EH (cell line): ENCODE measurements around the gene NKD1.

Experiments
- DNase-seq: peaks from one replicate; pipeline ENCODE4 v3.0.0-alpha.2; 2015; ENCODE audit warnings: low read depth

NKD1 gene

DNA sequence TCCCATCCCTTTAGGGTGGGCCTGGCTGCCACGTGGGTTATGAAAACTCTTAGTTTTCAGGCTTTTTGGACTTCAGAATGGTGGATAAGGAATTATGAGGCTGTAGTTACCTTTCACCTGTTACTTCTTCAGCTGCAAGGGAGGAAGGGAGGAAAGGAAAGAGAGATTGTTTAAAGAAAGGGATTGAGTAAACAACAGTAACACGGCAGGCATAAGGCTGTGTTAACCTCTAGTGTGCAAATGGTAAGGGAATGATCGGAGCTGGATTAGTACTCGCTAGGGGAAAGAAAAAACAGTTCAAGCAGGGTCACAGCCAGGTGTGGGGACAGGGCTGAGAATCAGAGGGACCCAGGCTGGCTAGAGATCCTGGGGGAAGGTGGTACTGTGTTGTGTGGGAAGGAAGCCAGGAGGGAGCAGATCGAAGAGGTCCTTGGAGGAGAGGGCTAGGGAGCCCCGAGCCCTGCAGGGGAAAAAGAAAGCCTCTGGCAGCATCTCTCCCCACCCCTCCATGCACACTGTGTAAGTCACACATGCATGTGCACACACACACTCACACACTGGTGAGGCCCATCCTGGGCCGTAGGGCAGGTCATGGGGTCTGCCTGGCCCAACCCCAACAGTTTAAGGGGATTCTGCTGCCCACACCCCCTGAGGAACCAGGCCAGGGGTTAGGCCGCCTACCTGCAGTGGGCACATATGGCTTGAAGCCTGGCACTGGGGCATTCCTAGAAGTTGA lies 83.2 kb downstream of the NKD1 start:
- no peak for DNase-seq

DNA sequence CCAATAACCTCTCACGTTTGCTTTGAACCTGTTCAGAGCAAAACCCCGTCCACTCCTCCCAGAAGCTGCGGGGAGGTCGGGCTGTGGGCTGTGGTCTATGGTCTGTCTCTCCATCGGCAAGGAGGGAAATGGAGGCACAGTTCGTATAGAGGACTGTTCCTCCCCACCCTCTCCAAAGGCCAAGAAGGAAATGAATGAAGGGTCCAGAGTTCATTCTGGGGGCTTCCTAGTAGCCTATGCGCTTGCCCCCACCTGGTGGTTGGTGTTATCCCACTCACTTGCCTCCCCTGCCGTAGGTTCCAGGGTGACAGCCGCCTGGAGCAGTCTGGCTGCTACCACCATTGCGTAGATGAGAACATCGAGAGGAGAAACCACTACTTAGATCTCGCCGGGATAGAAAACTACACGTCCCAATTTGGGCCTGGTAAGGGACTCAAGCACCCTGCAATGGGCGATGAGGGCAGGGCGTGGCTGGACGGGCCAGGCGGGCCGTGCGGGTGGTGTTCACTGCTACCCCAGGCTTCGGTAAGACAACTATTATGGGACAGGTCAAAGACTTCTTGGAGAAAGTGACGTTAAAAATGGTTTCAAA lies 83.9 kb downstream of the NKD1 start:
- no peak for DNase-seq

DNA sequence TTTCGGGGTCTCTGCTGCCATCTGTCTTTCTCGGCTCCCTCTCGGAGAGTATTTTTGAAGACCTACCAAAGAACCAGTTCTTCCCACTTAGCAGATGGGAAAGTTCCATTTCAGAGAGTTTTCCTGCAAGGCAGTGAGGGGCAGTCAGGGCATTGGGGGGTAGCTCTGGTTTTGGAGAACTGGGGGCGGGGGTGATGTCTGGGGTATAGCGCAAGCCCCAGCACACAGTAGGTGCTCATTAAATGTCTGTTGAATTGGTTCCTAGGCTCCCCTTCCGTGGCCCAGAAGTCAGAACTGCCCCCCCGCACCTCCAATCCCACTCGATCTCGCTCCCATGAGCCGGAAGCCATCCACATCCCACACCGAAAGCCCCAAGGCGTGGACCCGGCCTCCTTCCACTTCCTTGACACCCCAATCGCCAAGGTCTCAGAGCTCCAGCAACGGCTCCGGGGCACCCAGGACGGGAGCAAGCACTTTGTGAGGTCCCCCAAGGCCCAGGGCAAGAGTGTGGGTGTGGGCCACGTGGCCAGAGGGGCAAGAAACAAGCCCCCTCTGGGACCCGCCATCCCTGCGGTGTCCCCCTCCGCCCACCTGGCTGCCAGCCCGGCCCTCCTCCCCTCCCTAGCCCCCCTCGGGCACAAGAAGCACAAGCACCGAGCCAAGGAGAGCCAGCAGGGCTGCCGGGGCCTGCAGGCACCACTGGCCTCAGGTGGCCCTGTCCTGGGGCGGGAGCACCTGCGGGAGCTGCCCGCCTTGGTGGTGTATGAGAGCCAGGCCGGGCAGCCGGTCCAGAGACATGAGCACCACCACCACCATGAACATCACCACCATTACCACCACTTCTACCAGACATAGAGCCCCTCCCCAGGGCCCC lies 85.0 kb downstream of the NKD1 start:
- DNase-seq, result no peak

DNA sequence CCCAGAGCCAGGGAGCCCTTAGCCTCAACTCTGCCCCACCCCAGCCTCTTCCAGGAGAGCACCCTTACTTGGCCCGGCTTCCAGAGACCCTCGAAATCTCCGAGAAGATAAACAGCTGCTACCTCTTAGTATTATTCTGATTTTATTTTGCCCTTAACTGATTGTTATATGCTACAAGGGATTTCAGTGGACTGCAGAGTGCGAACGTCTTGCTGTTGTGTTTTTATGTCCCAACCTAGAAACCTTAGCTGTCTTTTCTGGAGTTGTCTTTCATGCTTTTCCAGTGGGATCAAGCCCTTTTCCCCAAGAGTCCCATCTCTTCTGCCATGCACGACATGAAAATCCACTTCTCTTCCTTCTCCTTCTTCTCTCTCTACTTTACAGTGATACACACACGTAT lies 85.9 kb downstream of the NKD1 start:
- no peak for DNase-seq

DNA sequence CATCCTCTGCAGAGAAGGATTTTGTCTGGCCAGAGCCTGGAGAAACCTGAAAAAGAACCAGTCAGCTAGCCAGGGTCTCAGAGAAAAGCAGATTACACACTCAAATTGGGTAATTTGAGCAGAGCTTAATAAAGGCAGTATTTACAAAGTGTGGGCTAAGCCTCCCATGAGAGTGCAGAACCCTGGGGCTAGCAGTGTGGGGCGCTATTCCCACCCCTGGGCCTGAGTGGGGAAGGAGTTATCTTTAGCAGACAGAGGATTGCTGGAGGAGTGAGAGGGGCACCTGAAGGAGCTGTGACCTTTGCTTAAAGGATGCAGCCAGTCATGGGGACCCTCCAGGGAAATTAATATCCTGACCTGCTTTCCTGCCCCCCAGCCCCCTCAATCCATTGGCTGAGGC lies 86.8 kb downstream of the NKD1 start:
- DNase-seq, result no peak

DNA sequence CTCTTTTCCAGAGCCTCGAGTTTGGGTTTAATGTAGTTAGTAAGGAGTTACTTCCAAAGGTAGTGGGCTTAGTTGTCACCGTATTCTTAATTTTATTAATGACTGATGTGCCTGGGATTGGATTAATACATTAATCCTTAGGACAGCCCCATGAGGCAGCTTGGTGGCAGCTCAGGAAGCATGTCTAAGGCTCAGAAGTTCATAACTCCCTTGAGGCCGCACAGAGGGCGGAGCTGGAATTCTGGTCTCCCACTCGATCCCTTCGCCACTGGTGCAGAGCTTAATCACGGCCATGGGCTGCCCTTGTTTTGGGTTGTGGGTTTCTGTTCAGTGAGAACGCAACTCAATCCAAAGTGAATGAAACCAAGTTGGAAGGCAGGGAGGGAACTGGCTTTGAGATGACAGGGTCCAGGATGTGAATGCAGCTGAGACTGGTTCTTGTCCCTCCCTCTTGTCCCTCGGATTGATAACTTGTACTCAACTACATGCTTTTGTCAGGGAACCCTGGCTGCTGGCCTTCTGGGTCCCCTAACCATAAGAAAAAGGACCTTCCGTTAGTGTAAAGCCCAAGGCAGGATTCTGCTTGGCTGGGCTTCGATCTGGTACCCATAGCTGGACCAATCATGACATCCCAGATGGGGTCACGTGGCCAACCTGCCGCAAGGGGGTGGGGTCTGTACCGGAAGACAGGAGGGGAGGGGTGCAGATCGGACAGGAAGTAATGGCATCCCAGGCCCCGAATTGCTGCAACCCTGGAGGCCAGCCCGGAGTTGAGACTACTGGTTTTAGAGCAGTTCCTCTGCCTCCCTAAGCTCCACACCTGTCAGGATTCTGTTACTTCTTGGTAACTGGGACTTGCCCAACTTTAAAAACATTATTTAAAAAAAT lies 87.6 kb downstream of the NKD1 start:
- DNase-seq, result no peak

DNA sequence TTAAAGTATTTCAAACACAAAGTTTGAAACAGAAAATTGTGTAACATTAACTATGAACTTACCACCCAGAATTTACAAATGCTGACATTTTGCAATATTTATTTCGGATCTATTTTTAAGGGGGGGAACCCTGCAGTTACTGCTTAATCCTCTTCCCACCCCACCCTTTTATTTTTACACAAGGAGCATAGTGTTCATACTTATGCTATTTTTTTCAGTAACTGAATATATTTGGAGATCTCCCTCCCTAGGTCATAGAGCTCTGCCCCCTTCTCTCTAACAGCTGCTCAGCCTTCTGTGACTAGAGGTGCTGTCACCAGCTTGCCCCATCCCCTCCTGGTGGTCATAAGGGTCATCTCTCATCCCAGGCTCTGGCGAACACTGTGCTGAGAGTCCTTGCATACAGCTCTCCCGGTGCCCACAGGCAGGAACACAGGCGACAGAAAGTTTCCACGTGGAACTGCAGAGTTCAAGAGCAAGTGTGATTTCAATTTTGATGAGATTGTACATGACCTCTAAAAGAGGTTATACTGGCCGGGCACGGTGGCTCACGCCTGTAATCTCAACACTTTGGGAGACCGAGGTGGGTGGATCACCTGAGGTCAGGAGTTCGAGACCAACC lies 88.7 kb downstream of the NKD1 start:
- DNase-seq, result no peak

DNA sequence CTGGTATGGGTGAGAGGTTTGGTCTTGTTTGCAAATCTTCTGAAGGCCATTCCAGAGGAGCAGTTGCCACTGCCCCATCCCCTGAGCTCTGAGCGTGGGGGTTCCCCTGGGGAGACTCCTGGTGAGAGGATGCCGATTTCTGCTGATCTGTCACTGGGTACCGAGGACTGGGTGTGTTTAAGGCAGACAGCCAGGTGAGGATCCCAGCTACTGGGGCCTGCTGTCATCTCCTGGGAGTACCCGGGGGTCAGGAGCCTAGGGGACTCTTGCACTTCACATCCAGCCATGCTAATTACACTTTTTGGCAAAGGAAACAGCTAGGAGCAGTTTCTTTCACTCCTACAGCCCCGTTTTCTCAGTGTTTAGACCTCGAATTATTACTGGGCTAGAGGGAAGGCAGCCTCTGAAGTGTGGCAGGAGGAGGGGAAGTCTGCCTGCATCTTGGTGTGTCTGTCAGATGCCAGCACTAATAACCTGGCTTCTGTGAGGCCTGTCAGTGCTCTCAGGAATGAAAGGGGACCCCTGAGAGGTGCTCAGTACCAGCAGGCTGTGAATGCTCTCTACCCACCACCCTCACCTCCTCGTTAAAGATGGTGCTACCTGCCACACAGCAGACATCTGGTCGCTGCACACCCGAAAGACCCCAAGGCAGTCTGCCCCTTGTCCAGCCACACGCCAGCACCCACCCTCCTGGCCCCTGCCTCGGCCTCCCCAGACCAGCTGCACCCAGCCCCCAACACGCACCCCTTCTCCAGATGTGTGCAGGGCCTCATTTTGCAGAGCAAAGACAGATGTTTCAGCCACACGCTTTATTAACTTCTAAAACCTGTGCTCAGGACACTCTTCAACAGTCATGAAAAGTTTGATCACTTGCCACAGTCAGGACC lies 89.8 kb downstream of the NKD1 start:
- DNase-seq, result no peak

DNA sequence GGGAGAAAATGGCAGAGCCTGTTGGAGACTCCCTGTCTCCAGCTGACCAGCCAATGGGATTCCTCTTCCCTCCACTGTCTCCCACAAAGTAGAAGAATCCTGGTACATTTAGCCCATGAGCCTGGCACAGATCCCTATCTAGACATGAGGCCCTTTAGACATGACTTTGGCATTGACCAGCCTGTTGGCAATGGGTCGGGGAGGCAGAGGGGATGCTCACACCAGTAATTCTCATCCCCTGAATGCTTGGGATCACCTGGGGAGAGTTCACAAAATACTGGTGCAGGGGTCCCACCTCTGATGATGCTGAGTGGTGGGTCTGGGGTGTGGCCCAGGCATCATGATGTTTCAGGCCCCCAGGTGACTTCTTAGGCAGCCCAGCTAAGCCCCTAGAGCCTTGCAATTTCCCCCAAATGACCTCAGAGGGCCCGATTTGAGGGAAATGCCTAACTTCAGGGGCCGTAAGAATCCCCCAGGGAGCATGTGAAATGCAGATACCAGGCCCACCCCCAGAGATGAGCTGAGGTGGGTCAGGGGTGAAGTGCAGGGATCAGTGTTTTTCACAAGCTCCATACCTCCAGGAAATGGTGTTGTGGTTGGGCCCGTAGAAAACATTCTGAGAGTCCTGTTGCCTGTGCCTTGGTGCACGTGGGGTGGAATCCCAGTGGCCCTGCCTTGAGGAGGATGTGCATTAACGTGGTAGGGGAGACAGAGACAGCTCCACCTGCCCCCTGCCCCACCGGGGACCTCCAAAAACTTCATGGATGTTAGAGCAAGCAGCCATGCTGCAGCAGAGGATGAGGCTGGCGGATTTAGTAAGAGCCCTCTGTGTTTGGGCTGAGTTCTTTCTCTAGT lies 90.8 kb downstream of the NKD1 start:
- DNase-seq, result no peak

DNA sequence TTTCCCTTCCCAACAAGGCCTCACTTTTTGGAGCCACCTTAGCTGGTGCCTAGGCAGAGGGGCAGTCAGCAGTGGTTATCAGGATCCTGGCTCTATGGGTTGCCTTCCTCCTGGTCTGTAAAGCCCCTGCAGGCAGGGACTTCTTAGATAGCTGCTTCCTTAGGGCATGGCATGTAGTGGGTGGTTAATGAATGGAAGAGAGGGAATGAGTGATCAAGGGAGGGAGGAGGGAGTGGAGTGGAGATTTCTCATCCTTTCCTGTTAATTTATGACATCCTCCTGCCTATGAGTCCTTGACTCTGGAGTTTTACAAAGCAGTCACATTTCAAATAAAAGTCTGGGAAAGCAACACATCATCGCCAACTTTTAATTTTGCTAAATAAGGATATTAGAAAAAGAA lies 92.2 kb downstream of the NKD1 start:
- DNase-seq, result no peak

DNA sequence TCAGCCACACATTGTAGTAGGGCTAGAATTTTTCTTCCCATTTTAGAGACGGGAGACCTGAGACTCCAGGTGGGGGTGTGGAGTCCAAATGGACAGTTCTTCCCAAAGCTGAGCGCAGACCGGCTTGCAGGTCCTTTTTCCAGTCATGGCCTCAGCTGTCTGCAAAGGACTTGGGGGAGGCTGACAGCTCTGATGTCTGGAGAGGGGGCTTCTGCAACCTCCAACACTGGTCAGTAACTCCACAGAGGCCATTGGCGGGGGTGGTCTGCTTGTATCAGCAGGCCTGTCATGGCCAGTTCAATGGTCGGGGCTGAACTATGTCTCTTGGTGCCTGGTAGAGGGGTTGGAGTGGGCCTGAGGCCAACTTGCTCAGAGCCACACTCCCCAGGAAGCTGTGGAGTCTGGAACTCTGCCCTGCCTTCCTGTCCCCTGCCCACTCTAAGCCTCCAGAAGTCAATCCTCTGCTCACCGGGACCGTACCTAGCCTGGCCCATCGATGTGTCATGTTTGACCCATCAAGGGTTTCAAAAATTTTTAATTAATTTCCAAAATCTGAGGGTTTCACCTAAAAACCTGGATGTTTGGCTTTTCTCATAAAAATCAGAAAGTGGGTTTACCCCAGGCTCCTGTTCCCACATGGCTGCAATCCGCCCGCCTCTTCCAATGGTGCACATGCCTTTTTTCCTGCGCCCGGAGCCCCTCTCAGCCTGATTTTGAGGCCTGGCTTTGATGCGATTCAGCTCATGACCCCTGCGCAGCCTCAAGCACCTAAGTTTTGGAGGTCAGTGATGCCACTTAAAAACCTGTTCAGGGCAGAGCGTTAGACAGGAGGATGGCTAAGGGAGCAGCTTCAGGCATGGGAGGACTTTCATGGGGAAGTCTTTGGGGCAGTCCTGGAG lies 93.0 kb downstream of the NKD1 start:
- DNase-seq, result no peak

DNA sequence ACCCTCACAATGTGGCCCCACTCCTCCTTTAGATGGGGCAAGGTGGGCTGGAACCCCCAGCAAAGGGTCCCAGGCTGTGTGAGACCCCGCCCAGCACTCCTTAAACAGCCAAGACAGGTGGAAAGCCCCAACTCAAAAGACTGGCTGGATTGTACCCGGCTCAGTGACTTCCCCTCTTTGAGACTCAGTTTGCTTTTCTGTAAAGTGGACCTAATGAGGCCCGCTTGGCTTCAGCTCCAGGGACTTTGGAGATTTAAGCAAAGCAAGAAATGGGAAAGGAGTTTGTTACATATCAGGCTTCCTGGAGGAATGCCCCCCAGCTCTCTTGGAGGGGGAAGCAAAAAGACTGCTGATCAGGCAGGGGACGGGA lies 93.6 kb downstream of the NKD1 start:
- DNase-seq, result no peak

DNA sequence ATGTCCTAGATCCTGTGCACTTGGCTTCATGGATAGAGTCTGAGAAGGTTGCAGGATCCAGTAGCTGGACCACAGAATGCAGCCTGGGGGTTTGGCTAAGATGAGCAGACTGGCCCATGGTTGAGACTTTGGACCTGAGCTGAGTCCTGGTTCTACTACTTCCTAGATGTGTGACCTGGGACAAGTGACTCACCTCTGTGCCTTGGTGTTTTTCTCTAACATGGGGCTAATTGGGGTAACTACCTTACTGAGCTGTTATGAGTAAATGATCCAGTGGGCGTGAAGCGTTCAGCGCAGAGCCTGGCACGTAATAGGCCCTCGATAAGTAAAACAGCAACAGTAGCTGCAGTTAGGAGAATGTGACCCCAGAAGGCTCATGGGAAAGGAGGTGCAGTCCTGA lies 94.2 kb downstream of the NKD1 start:
- DNase-seq, result no peak

DNA sequence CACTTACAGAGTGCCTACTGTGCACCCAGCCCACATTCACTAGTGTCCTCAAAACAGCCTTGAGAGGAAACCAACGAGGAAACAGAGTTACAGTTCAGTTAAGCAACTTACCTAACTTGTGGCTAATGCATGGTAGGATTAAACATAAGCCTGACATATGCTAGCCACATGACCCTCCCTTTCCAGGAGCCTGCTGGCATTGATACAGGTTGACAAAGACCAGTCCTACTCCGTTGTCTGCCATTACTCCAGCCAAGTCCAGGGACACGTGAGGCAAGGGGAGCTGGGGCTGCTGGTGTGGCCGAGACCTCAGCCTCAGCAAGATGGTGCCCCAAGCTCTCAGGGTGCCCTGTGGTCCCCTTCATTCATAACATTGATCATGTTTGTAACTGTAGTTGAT lies 95.0 kb downstream of the NKD1 start:
- DNase-seq, result no peak

DNA sequence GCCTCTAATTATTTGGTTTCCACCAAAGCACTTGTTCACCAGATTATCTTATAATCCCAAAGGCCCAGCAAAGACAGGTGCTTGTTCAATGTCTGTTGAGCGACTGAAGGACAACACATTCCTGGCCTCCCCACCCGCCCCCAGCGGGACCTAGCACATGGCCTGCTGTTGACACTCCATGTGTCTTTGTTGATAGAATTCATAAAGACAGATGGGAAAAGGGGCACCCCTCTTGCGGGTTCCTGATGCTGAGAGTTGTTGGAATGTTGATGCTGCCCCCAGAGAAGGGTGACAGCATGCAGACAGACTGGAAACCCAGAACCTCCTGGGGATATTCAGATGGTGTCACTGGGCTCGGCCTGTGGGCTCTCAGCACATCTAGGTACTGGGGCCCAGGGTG lies 96.0 kb downstream of the NKD1 start:
- DNase-seq, result no peak

DNA sequence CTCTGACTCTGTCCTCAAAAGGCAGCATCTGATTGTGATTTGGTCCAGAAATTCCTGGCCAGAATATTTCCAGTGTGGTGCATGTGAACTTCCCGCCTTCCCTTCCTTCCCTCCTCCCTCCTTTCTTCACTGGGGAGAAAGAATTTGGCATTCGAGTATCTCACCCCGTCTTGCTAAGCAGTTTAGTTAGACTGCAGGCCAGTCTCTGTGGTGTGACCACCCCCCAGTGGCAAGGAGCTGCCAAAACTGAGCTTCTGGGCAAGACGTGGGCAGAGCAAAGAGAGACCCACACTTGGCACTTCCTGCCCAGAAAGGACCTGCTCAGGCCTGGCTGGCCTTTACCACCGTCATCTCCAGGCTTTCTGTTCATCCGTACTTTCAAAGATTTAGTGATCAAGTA lies 96.5 kb downstream of the NKD1 start:
- DNase-seq, result peak; percentile 48

DNA sequence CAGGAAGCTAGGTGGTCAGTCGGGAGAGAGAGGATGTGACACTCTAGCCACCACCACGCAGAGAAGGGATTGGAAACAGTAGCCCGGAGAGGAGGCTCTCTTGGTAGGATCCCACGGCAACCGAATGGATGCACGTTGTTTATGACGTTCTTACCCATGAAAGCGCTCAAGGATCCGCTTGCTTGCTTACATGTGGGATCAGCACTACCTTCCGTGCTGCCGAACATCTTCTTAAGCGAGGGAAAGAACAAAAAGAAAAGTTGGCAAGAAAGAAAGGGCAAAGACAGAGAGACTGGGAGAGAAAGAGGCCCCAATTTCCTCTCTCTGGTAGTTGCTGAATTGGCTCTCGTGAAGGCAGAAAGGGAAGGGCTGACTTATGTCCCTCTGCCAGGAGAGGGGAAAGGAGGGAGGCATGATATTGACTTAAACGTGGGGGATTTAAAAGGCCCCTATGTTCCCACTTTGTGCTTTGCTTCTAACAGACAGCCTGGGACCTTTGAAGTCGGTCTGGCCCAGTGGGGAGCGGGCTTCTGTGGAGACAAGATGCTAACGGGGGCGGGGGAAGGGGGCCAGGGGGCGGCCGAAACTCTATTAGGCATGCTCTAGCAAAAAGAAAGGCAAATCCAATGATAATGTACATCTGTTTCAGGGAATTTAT lies 97.5 kb downstream of the NKD1 start:
- no peak for DNase-seq

DNA sequence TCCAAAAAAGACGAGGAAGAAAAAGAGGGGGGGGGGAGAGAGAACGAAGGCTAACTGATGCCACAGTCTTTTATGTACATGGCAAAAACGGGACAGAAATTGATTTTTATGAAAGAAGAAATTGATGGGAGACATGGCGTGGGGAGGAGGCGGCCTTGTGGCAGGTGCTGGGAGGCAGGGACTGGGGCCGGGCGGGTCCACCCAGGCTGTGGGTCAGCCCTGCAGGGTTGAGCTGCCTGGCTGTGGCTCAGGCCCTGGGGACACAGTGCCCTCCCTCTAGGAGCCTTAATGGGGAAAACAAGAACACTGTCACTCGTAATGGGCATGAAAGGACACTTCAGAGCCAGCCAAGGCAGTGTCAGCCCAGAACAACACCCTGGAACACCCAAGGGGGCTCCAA lies 98.1 kb downstream of the NKD1 start:
- DNase-seq, result no peak
